OCI-LY7 (cell line): Measurements from ENCODE around the gene HIVEP3. TPM values are rescaled to one million over a fixed set of nuclear protein-coding genes. Genes with fewer than 3 reads are reported as not detected.
A peak's percentile ranks its signal among the peaks of the same experiment; 100 is the strongest.

Experiments
- BruUV-seq: library from RNA; stranded (reverse); fragments of 400-500 nt; replicated peaks from 2 replicates; lab custom pipeline; 2021; lab: Mats Ljungman, UMichigan
- CTCF ChIA-PET: fragments of 300-600 bp; sonication (Branson Sonifier 250); formaldehyde crosslinking; loops from one replicate; lab custom pipeline; 2022; ENCODE audit warnings: antibody characterized with exemption; ENCODE audit not compliant: unreplicated experiment; lab: Charles Lee
- POLR2A ChIA-PET: fragments of 300-600 bp; sonication (Branson Sonifier 250); formaldehyde crosslinking; loops from one replicate; lab custom pipeline; 2022; ENCODE audit warnings: antibody characterized with exemption; lab: Charles Lee
- DNase-seq: peaks from one replicate; pipeline ENCODE4 v3.0.0-alpha.2; 2015; ENCODE audit warnings: low spot score
- H2AFZ ChIP-seq: fragments of 200-600 bp; sonication (generic), shearing (Covaris generic); 2 replicates; pipeline ENCODE4 v1.6.1; 2014; ENCODE audit warnings: mild to moderate bottlenecking, antibody characterized with exemption, low read length, moderate library complexity
- H3K27ac ChIP-seq: fragments of 200-600 bp; sonication (generic); 2 replicates; pipeline ENCODE4 v1.5.1; 2014; ENCODE audit warnings: mixed run types, low read depth, mild to moderate bottlenecking, moderate library complexity, low read length, inconsistent platforms; ENCODE audit not compliant: poor library complexity, severe bottlenecking
- H3K36me3 ChIP-seq: fragments of 200-600 bp; sonication (generic); 2 replicates; pipeline ENCODE4 v1.6.1; 2014; ENCODE audit warnings: mild to moderate bottlenecking, antibody characterized with exemption, low read length, moderate library complexity, mixed read lengths; ENCODE audit not compliant: insufficient read depth
- H3K4me1 ChIP-seq: fragments of 200-600 bp; sonication (generic); 2 replicates; pipeline ENCODE4 v1.5.1; 2014; ENCODE audit warnings: mild to moderate bottlenecking, low read length; ENCODE audit not compliant: insufficient read depth, poor library complexity, severe bottlenecking
- H3K4me2 ChIP-seq: fragments of 200-600 bp; sonication (generic); 2 replicates; pipeline ENCODE4 v1.6.1; 2014; ENCODE audit warnings: mild to moderate bottlenecking, low read length
- H3K4me3 ChIP-seq: fragments of 200-600 bp; sonication (generic); 2 replicates; pipeline ENCODE4 v1.5.1; 2014; ENCODE audit warnings: mild to moderate bottlenecking, low read depth, low read length; ENCODE audit not compliant: poor library complexity, severe bottlenecking
- H3K79me2 ChIP-seq: fragments of 200-600 bp; sonication (generic); 2 replicates; pipeline ENCODE4 v1.6.1; 2016; ENCODE audit warnings: low read depth, mild to moderate bottlenecking, low read length, moderate library complexity, mixed read lengths; ENCODE audit not compliant: insufficient read depth
- H3K9me2 ChIP-seq: fragments of 200-600 bp; sonication (generic); 2 replicates; pipeline ENCODE4 v1.6.1; 2016; ENCODE audit warnings: mild to moderate bottlenecking, low read length, mixed read lengths; ENCODE audit not compliant: insufficient read depth
- H3K9me3 ChIP-seq: fragments of 200-600 bp; sonication (generic); 2 replicates; pipeline ENCODE4 v1.6.1; 2014; ENCODE audit warnings: mild to moderate bottlenecking, mixed run types, low read length, mixed read lengths
- H4K20me1 ChIP-seq: fragments of 200-600 bp; sonication (generic); 2 replicates; pipeline ENCODE4 v1.6.1; 2014; ENCODE audit warnings: mild to moderate bottlenecking, antibody characterized with exemption, low read length, moderate library complexity, mixed read lengths; ENCODE audit not compliant: insufficient read depth
- EZH2phosphoT487 ChIP-seq: fragments of 200-600 bp; sonication (generic); IDR thresholded peaks from 2 replicates; pipeline ENCODE4 v1.6.1; 2018; ENCODE audit warnings: low read depth, borderline replicate concordance, mild to moderate bottlenecking, mixed run types, antibody characterized with exemption, low read length, moderate library complexity, mixed read lengths
- intact Hi-C: fragments of 100-400 bp; cut with micrococcal nuclease; formaldehyde crosslinking; loops from one replicate; pipeline ENCODE4 v1.10.0; 2022; ENCODE audit not compliant: unreplicated experiment
- total RNA-seq, 2 experiments: library from RNA; depleted of rRNA in 1 of 2; stranded (reverse); fragments of >200 nt in 1 of 2; shearing (Covaris generic) in 1 of 2; gene quantifications; 2 replicates each; pipeline ENCODE4 v1.2.3, GENCODE V29; 2014 to 2022
- TF ChIP-seq, protein P1 (sequence below): fragments of 200-600 bp; sonication (generic); conservative IDR thresholded peaks from 2 replicates; pipeline ENCODE4 v1.5.1; 2014; ENCODE audit warnings: mild to moderate bottlenecking, antibody characterized with exemption, low read length, moderate library complexity, mixed read lengths

The HIVEP3 gene
- total RNA-seq, 2 experiments from 2014 or later: 0.53 to 0.60 TPM

DNA sequence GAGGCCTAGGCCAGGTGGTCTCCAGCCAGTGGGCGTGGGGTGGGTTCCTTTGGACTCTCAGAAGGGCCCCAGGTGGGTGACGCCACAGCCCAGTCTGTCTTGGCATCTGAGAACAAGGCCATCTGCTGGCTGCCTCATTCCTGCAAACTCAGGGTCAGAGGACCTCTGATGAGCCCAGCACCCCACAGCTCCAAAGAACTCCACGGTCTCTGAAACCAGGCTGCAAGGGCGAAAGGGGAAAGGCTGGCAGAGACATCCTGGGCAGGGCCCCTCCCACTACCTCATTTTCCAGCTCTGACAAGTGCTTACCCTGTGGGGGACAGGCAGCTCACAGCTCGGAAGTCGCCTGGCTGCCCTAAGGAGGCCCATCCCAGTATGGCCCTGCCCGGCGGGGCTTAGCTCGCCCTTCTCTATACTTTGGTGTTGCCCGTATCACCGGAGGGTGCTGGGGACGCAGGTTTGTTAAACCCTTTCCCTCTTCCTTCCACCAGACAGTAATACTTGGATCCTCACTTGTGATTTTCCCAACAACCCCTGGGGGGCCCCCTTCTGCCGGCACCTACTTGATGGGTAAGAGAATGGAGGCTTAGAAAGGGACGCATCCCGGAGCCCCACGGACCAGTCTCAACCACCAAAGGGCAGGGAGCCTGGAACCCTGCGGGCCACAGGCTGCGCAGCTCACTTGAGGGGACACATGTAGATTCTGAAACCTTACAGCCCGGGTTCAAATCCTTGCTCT is 423.3 kb downstream of the HIVEP3 start:
- DNase-seq: no peak
- Histone ChIP-seq H2AFZ (no peak overlapping the region), H3K9me3 (no peaks in the 10 kb centered on the region), H3K36me3 (no peaks in the 10 kb centered on the region), H3K4me1 (no peaks in the 10 kb centered on the region), H4K20me1 (no peaks in the 10 kb centered on the region), H3K4me2 (no peak overlapping the region), H3K9me2 (no peaks in the 10 kb centered on the region), H3K79me2 (no peaks in the 10 kb centered on the region), H3K27ac (no peak overlapping the region), H3K4me3 (no peak overlapping the region)
- BruUV-seq: no TSS peak
- ChIA-PET POLR2A (no interaction called here), CTCF (no interaction called here)
- intact Hi-C loops: no loop called here
- TF ChIP-seq, protein P1, sequence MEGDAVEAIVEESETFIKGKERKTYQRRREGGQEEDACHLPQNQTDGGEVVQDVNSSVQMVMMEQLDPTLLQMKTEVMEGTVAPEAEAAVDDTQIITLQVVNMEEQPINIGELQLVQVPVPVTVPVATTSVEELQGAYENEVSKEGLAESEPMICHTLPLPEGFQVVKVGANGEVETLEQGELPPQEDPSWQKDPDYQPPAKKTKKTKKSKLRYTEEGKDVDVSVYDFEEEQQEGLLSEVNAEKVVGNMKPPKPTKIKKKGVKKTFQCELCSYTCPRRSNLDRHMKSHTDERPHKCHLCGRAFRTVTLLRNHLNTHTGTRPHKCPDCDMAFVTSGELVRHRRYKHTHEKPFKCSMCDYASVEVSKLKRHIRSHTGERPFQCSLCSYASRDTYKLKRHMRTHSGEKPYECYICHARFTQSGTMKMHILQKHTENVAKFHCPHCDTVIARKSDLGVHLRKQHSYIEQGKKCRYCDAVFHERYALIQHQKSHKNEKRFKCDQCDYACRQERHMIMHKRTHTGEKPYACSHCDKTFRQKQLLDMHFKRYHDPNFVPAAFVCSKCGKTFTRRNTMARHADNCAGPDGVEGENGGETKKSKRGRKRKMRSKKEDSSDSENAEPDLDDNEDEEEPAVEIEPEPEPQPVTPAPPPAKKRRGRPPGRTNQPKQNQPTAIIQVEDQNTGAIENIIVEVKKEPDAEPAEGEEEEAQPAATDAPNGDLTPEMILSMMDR: 0 out of 2 replicates have a peak, but pooled peaks have one; percentile 25
- TF ChIP-seq EZH2phosphoT487: no peak

GRCh38 chr1:41494351-41495209 is 424.1 kb downstream of the HIVEP3 start:
- no peaks in the 10 kb centered on the region for H3K9me3 ChIP-seq
- no peak for TF ChIP-seq EZH2phosphoT487
- TF ChIP-seq, protein P1: no peak
- no peak overlapping the region for H2AFZ ChIP-seq
- H3K4me2 ChIP-seq: no peak overlapping the region
- intact Hi-C loops: no loop called here
- no peaks in the 10 kb centered on the region for H3K4me1 ChIP-seq
- no TSS peak for BruUV-seq
- H3K4me3 ChIP-seq: no peak overlapping the region
- H3K9me2 ChIP-seq: no peaks in the 10 kb centered on the region
- no peak overlapping the region for H3K27ac ChIP-seq
- no peaks in the 10 kb centered on the region for H3K79me2 ChIP-seq
- no peak for DNase-seq
- H4K20me1 ChIP-seq: no peaks in the 10 kb centered on the region
- H3K36me3 ChIP-seq: no peaks in the 10 kb centered on the region
- ChIA-PET POLR2A (no interaction called here), CTCF (no interaction called here)
